HG02852 (cell line): Measurements from ENCODE around the gene PDIA2.

ENCODE experiments used
- ATAC-seq: cut with Tn5 transposase; IDR thresholded peaks from one replicate; pipeline ENCODE4 v1.9.1; 2021; ENCODE audit warnings: mild to moderate bottlenecking, moderate library complexity; ENCODE audit not compliant: unreplicated experiment

Gene PDIA2

GRCh38 chr16:280005-280460 is 2.9 kb upstream of the PDIA2 start:
- ATAC-seq: no peak

- no peak for ATAC-seq
These were observed 2.4 kb upstream of the PDIA2 start, which contains the start of gene ARHGDIG for GRCh38 chr16:280552-280951. Gene ARHGDIG, plus strand, starts transcription at chr16:280591. Its CDS starts 90 bp downstream, at chr16:280681.

- no peak for ATAC-seq
These were observed 1.8 kb upstream of the PDIA2 start for GRCh38 chr16:280991-281659.

- no peak for ATAC-seq
These were observed 1.2 kb upstream of the PDIA2 start for GRCh38 chr16:281660-282255.

GRCh38 chr16:282491-282890 is 473 bp upstream of the PDIA2 start:
- ATAC-seq: no peak

GRCh38 chr16:284204-285120 is 1.5 kb downstream of the PDIA2 start:
- no peak for ATAC-seq

GRCh38 chr16:285146-286055 is 2.4 kb downstream of the PDIA2 start:
- no peak for ATAC-seq

GRCh38 chr16:286491-287297 is 3.7 kb downstream of the PDIA2 start:
- ATAC-seq: no peak

- no peak for ATAC-seq
These were observed 4.4 kb downstream of the PDIA2 start for GRCh38 chr16:287298-287811.

GRCh38 chr16:287981-288920 is 5.3 kb downstream of the PDIA2 start:
- ATAC-seq: no peak

- ATAC-seq: no peak
These were observed 6.5 kb downstream of the PDIA2 start for GRCh38 chr16:289395-289997.

- ATAC-seq: no peak
These were observed 7.2 kb downstream of the PDIA2 start for GRCh38 chr16:290015-290680.

GRCh38 chr16:290681-291405 is 7.9 kb downstream of the PDIA2 start:
- ATAC-seq: no peak

- ATAC-seq: no peak
These were observed 8.6 kb downstream of the PDIA2 start for GRCh38 chr16:291539-291938.

GRCh38 chr16:293043-293775 is 10.2 kb downstream of the PDIA2 start:
- ATAC-seq: no peak

- ATAC-seq: no peak
These were observed 13.3 kb downstream of the PDIA2 start for GRCh38 chr16:296276-296675.
